ENCODE measurements around the gene PEX1.

GRCh38 chr7:92508946-92509345, 19.4 kb downstream of the PEX1 start:
- no peak for TF ChIP-seq MAX (IDR thresholded peaks at IDR 0.05; ENCODE audit: low read depth, low read length)
- TF ChIP-seq CTCF (IDR thresholded peaks at IDR 0.05; ENCODE audit: low read depth, low read length), result no peak
- TF ChIP-seq POLR2A (IDR thresholded peaks at IDR 0.05; ENCODE audit: extremely low read depth, insufficient read length), result no peak
